22Rv1 (cell line): ENCODE data around the gene PKD2.

Experiments used
- CTCF ChIP-seq: fragments of 450-650 bp; IDR thresholded peaks from 2 replicates; pipeline ENCODE4 v1.5.1; 2017; ENCODE audit warnings: mild to moderate bottlenecking
- ZFX ChIP-seq: fragments of 450-650 bp; IDR thresholded peaks from 2 replicates; pipeline ENCODE4 v1.6.1; 2017; ENCODE audit warnings: antibody characterized with exemption, borderline replicate concordance

DNA sequence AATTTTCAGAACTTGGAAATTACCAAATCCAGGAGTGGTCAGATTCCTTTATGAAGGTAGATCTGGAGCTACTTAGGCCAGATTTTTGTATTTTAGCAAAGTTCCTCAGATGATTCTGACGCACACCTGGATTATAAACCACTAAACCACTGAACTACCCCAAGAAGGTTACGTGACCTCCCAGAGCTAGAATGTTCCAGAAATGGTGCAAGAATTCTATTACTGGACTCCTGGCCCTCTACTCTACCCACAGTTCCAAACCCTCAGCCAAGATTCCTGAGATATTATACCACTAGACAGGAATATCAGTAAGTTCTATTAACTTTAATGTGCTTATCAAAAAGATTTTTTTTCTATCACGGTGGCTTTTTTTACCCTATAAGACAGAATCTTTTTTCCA lies 83.9 kb downstream of the PKD2 start:
- TF ChIP-seq CTCF (no peak), ZFX (no peak)
